Stimulated activated CD4-positive, alpha-beta T cell treated with anti-CD3 and anti-CD28 coated beads, Interleukin-1b, Interleukin-23, amount 100 ng/mL, for 48 hours (primary cell): ENCODE measurements around the gene GRIP2.

ENCODE experiments used
- DNase-seq: peaks from one replicate; pipeline ENCODE4 v3.0.0-alpha.2; 2020

GRIP2 gene

GRCh38 chr3:14539742-14540491 lies at the start of gene GRIP2:
GRIP2 (minus strand) TSS chr3:14540342; CDS start chr3:14540308, 34 bp downstream.
- no peak for DNase-seq

GRCh38 chr3:14588425-14589112 lies 48.4 kb upstream of the GRIP2 start:
- no peak for DNase-seq

- DNase-seq, result no peak
These were observed 47.7 kb upstream of the GRIP2 start for GRCh38 chr3:14587740-14588360.

- no peak for DNase-seq
These were observed 46.5 kb upstream of the GRIP2 start for GRCh38 chr3:14586611-14587010.

- no peak for DNase-seq
These were observed 43.5 kb upstream of the GRIP2 start for GRCh38 chr3:14583548-14584091.

GRCh38 chr3:14582045-14582410 lies 41.9 kb upstream of the GRIP2 start:
- no peak for DNase-seq

GRCh38 chr3:14581334-14582044 lies 41.3 kb upstream of the GRIP2 start:
- no peak for DNase-seq

- DNase-seq, result no peak
These were observed 37.8 kb upstream of the GRIP2 start for GRCh38 chr3:14577897-14578296.

- no peak for DNase-seq
These were observed 36.0 kb upstream of the GRIP2 start for GRCh38 chr3:14576163-14576562.

- no peak for DNase-seq
These were observed 34.0 kb upstream of the GRIP2 start for GRCh38 chr3:14574183-14574582.

GRCh38 chr3:14573706-14574105 lies 33.6 kb upstream of the GRIP2 start:
- no peak for DNase-seq

- DNase-seq, result no peak
These were observed 30.7 kb upstream of the GRIP2 start for GRCh38 chr3:14570864-14571263.

- DNase-seq, result no peak
These were observed 29.9 kb upstream of the GRIP2 start for GRCh38 chr3:14570089-14570488.

- DNase-seq, result no peak
These were observed 29.4 kb upstream of the GRIP2 start for GRCh38 chr3:14569474-14570000.

- no peak for DNase-seq
These were observed 28.1 kb upstream of the GRIP2 start for GRCh38 chr3:14568269-14568668.

GRCh38 chr3:14566812-14567211 lies 26.7 kb upstream of the GRIP2 start:
- no peak for DNase-seq

- no peak for DNase-seq
These were observed 25.9 kb upstream of the GRIP2 start for GRCh38 chr3:14565868-14566588.

GRCh38 chr3:14564741-14565140 lies 24.6 kb upstream of the GRIP2 start:
- no peak for DNase-seq

GRCh38 chr3:14563946-14564539 lies 23.9 kb upstream of the GRIP2 start:
- no peak for DNase-seq

- no peak for DNase-seq
These were observed 22.2 kb upstream of the GRIP2 start for GRCh38 chr3:14562121-14562890.
